Activated T-cell treated with anti-CD3 and anti-CD28 coated beads for 48 hours (primary cell): Measurements from ENCODE around the gene LITAF.
"Not testable (repeated sequence)": the region's sequence is repeated elsewhere in the genome, so short reads cannot be mapped to it uniquely, and the experiment has no call there.

ENCODE experiments used
- DNase-seq: peaks from one replicate; pipeline ENCODE4 v3.0.0-alpha.2; 2020; ENCODE audit warnings: low read depth

Gene LITAF

DNA sequence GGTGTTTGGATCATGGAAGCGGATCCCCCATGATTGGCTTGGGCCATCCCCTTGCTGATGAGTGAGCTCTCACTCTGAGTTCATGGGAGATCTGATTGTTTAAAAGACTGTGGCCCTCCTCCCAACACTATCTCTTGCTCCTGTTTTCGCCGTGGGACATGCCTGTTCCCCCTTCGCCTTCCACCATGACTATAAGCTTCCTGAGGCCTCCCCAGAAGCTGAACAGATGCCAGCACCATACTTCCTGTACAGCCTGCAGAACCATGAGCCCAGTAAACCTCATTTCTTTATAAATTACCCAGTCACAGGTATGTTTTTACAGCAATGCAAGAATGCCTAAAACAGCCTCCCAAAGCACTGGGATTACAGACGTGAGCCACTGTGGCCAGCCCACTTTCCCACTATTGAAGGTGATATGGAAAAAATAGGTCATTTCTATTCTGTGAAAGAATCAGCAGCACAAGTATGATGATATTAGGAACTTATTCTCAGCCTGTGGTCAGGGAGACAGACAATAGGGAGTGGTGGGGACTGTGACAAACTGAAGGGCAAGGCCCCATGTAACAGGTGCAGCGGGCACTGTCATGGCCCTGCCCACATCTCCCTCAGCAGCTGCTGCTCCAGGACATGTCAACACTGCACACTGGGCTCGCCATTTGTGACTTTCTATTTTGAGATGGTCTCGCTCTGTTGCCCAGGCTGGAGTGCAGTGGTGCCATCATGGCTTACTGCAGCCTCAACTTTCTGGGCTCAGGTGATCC is 33.7 kb upstream of the LITAF start:
- DNase-seq: no peak

GRCh38 chr16:11619327-11619851 is 32.7 kb upstream of the LITAF start:
- no peak for DNase-seq

GRCh38 chr16:11618107-11618717 is 31.5 kb upstream of the LITAF start:
- DNase-seq: no peak

GRCh38 chr16:11615748-11616447 is 29.2 kb upstream of the LITAF start:
- DNase-seq: no peak

DNA sequence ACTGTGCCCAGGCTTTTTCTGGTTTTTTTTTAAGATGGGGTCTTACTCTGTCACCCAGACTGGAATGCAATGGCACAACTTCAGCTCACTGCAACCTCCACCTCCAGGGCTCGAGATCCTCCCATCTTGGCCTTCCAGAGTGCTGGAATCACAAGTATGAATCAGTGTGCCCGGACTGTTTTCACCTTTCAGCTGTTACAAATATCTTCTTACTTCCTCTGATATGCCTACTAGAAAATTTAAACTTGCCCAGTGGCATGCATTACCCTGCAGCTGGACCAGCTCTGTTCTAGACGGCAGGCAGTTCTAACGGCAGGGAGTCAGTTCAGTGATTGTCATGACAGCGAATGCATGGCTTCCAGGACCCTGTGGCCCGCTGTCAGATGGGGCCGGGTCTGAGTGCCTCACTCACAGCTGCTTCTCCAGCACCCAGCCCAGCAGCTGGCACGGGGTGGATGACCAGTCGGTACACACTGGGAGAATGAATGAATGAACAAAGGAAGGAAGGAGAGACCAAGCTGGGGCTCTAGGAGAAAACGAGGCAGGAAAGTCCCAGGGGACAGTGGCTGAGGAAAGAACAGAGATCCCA is 28.0 kb upstream of the LITAF start:
- no peak for DNase-seq

GRCh38 chr16:11613381-11614303 is 26.9 kb upstream of the LITAF start:
- no peak for DNase-seq

DNA sequence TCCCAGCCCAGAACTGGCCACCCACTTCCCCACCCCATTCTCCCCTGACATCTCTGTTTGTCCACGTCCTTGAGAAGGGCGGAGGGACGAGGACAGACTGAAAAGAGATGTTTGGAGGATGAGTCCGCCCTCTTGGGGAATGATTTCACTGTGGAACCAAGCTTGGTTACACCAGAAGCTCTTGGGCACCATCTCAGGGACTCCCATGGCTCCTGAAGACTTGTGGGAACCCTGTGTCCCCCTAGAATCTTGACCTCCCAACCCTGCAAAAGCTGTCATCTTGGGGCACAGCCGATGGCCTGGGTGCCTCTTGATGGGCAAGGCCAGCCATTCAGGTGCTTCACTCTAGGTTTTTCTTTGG is 25.9 kb upstream of the LITAF start:
- DNase-seq: no peak

DNA sequence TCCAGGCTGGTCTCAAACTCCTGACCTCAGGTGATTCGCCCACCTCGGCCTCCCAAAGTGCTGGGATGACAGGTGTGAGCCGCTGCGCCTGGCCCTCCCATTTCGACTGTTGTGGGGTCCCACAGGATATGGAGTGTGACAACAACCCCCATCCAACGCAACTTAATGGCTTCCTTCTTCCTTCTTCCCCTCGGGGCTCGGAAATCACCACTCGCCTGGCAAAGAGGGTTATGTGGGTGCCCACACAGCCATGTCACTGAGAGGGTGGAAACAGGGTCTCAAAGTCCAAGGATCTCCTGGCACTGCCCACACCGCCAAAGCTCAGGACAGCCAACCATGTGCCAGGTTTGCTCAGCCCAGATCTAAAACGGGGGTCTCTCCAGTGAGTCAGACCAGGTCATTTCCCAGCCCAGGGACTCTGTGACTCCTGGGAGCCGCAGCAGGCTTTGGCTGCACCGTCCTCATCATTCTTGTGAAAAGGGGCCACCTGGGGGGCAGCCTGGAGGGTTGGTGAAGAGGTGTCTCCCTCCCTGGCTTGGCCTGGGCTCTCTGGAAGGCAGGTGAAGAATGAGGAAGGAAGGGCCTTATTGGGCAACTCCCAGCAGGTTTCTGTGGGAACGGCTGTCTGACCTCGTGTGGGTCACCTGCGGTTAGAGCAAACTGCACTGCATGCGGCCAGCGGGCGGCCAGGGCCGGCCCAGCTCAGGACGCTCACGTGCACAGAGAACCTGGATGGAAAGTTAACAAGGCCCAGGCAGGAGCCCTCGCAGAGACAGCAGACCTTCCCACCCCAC is 25.3 kb upstream of the LITAF start:
- no peak for DNase-seq

DNA sequence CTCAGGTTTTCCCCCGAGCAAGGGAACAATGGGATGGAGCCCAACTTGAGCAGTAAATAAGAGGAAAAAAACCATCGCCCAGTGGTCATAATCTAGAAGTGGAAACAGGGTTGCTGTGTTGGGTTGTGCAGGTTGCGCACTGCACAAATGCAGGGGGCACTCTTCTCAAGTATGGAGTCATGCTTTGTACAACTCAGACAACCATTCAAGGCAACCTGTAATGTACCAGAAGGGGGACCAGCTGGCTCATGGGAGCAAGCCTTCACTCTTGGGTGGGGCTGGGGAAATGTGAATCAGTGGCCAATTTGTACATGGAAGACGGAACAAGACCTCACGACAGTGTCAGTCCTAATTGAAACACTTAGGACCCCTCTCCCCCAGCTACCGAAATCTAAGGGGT is 23.9 kb upstream of the LITAF start:
- no peak for DNase-seq

DNA sequence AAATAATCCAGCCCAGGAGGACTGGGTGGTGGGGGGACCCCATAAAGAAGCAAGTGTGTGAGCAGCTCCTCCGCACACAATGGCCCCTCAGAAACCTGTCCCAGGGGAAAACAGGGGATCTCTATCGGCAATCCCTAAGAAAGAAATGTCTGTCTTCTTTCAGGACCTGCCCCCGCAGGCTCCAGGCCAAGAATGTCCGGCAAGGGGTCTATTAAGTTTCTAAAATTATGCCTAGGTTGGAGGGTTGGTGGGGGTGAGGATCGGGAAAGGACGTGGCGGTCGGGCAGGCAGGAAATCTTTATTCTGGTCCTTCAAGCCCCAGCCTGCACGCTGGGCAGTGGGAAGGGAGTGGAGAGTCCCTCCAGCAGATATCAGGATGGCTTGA is 23.4 kb upstream of the LITAF start:
- DNase-seq: no peak

- DNase-seq: no peak
These were observed 22.9 kb upstream of the LITAF start for GRCh38 chr16:11609474-11610120.

DNA sequence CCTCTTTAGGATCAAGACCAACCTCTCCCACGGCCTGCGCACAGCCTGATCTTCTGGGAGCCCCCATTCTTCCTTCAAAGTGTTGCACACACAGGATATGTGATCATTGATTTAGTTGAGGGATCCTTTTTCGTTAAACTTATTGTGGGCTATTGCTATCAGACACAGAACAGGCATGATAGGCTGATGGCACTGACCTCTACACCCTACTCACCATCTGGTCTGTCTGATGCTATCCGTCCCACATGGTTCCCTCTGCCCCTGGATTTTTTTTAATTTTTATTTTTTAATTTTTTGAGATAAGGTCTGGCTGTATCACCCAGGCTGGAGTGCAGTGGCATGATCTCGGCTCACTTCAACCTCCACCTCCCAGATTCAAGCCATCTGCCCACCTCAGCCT is 19.2 kb upstream of the LITAF start:
- no peak for DNase-seq

DNA sequence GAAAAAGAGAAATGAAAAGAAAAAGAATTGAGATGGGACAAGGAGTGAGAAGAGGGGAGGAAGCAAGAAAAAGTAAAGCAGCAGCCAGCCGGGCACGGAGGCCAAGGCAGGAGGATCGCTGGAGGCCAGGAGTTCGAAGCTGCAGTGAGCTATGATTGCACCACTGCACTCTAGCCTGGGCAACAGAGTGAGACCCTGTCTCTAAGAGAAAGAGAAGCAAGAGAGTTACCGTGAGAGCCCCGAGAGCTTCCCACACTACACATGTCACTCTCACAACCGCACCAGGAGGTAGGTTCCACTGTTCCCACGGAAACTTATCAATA is 18.8 kb upstream of the LITAF start:
- no peak for DNase-seq

- DNase-seq: no peak
These were observed 18.3 kb upstream of the LITAF start for GRCh38 chr16:11604783-11605563.

DNA sequence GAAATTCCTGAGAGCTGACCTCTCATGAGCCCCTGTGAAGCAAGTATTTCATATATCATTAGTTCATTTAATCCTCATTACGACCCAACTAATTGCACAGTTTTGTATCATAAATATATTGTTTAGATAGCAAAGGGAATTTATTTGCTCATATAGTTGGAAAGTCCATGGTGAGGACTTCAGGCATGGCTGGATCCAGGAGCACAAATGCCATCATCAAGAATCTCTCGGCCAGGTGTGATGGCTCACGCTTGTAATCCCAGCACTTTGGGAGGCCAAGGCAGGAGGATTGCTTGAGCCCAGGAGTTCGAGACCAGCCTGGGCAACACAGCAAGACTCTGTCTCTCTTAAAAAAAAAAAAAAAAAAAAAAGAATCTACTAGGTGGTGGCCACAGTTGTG is 17.6 kb upstream of the LITAF start:
- not testable (repeated sequence) for DNase-seq

- DNase-seq: no peak
These were observed 16.6 kb upstream of the LITAF start for GRCh38 chr16:11603331-11603750.

DNA sequence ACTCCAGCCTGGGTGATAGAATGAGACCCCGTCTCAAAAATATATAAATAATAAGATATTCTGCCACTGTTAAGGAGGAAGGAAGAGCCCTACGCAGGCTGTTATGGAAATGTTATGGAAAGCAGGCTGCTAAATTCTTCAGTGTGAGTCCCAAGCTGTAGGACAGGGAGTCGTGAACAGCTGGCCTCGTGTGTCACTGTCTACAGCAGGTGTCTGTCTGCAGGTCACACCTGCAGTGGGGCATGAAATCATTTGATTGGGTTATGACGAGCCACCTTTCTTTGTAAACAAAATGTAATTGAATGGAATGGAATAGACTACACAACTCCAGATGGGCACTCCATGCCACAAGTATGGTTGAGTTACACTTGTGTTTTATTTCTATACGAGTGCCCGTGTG is 15.6 kb upstream of the LITAF start:
- no peak for DNase-seq

- no peak for DNase-seq
These were observed 15.2 kb upstream of the LITAF start for GRCh38 chr16:11601911-11602310.

DNA sequence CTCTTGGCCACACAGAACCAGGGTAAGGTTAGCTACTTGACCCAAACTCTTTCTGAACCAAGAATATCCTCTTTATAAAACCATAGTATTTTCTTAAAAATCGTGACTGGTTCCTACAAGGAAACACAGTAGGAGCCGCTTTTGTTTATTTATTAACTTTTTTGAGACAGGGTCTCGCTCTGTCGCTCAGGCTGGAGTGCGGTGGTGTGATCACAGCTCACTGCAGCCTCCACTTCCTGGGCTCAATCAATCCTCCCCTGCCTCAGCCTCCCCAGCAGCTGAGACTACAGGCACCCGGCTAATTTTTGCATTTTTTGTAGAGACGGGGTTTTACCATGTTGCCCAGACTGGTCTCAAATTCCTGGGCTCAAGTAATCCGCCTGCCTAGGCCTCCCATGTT is 14.7 kb upstream of the LITAF start:
- DNase-seq: no peak

DNA sequence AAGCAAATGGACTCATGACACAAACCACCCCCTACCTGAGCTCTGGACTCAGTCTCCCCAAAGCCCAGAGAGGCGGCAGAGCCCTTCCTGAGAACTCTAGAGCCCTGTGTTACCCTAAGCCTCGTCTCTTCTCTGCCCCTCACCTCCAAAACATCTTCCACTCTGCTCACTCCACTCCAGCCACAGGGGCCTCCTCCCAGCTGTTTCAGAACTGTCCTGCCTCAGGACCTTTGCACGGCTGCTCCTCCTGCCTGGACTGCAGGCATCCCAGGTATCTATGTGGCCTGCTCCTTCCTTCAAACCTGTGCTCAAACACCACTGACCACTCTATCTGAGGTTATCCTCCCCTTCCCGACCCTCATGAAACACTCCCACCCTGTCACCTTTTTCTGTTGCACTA is 12.9 kb upstream of the LITAF start:
- no peak for DNase-seq
